ENCODE results near the gene ABCD3. TPM values are rescaled to one million over a fixed set of nuclear protein-coding genes. Genes with fewer than 3 reads are reported as not detected.

ABCD3 gene
- total RNA-seq, 4 donors from 2014 or later = 21.1 to 48.4 (median 28.0) TPM

- no peak for TF ChIP-seq CTCF (IDR thresholded peaks at IDR 0.05; ENCODE audit: low read depth)
These were observed 120.1 kb downstream of the ABCD3 start for GRCh38 chr1:94538243-94538827.

- TF ChIP-seq CTCF (IDR thresholded peaks at IDR 0.05; ENCODE audit: low read depth) = no peak
These were observed 121.3 kb downstream of the ABCD3 start for GRCh38 chr1:94539496-94539895.

- TF ChIP-seq CTCF (IDR thresholded peaks at IDR 0.05; ENCODE audit: low read depth) = no peak
These were observed 122.5 kb downstream of the ABCD3 start for GRCh38 chr1:94540440-94541245.

GRCh38 chr1:94541246-94542087 is 123.3 kb downstream of the ABCD3 start, which contains the start of gene F3:
Gene F3 (minus strand): TSS chr1:94541759. CDS start chr1:94541636, 123 bp downstream.
- no peak for TF ChIP-seq CTCF (IDR thresholded peaks at IDR 0.05; ENCODE audit: low read depth)

GRCh38 chr1:94542088-94542870 is 124.1 kb downstream of the ABCD3 start:
- no peak for TF ChIP-seq CTCF (IDR thresholded peaks at IDR 0.05; ENCODE audit: low read depth)

- TF ChIP-seq CTCF (IDR thresholded peaks at IDR 0.05; ENCODE audit: low read depth) = no peak
These were observed 124.8 kb downstream of the ABCD3 start for GRCh38 chr1:94543001-94543400.
